H1 (cell line): Measurements from ENCODE around the gene FGF14. TPM values are rescaled to one million over a fixed set of nuclear protein-coding genes. Genes with fewer than 3 reads are reported as not detected.
A peak's percentile ranks its signal among the peaks of the same experiment; 100 is the strongest.

ENCODE experiments used
- RAD21 ChIP-seq, 2 experiments: IDR thresholded peaks in 1 of 2; conservative IDR thresholded peaks in 1 of 2; 2 replicates each; pipeline ENCODE4 v1.6.1; 2011; ENCODE audit warnings: low read depth in 2 of 2, low read length in 2 of 2, improper control_type of control experiment in 1 of 2, inconsistent platforms in 1 of 2, mild to moderate bottlenecking in 1 of 2, moderate library complexity in 1 of 2
- RNF2 ChIP-seq: fragments of 200-900, 300-1000 bp; sonication (generic); IDR thresholded peaks from 2 replicates; pipeline ENCODE4 v1.7.1; 2016; ENCODE audit warnings: borderline replicate concordance, low read depth, mild to moderate bottlenecking, antibody characterized with exemption, low read length; ENCODE audit not compliant: poor library complexity, severe bottlenecking; ENCODE audit errors: missing control alignments
- polyA plus RNA-seq, 7 experiments: library from polyadenylated mRNA; depleted of rRNA in 3 of 7; stranded (reverse) in 5 of 7; unstranded in 2 of 7; fragments of >200 nt in 5 of 7; fragments of 200-250 nt in 2 of 7; gene quantifications; 1 replicate in 5 of 7; 2 replicates in 1 of 7; 4 replicates in 1 of 7; pipeline versions ENCODE4 v1.2.1 to v1.2.3, GENCODE V29; 2011 to 2013; ENCODE audit warnings: missing spikeins in 2 of 7, mixed read lengths in 2 of 7
- total RNA-seq: library from RNA; stranded (reverse); fragmentation: NEBNext Ultra II Directional; extraction: Animal tissue kit (Norgen Biotek cat#: 25700); gene quantifications from 2 replicates; pipeline ENCODE4 v1.2.1, GENCODE V29; 2021
- TF ChIP-seq, protein P1 (sequence below): fragments of 300-600 bp; sonication (generic); IDR thresholded peaks from 2 replicates; pipeline ENCODE4 v1.7.1; 2012; ENCODE audit warnings: low read length, moderate library complexity, mild to moderate bottlenecking, inconsistent platforms; ENCODE audit not compliant: insufficient replicate concordance

FGF14 gene
- total and polyA plus RNA-seq, 2 of the 8 experiments (the other 6 are each of a cell fraction or from before 2014, with no cell fraction given), result 0.05 to 0.58 TPM

DNA sequence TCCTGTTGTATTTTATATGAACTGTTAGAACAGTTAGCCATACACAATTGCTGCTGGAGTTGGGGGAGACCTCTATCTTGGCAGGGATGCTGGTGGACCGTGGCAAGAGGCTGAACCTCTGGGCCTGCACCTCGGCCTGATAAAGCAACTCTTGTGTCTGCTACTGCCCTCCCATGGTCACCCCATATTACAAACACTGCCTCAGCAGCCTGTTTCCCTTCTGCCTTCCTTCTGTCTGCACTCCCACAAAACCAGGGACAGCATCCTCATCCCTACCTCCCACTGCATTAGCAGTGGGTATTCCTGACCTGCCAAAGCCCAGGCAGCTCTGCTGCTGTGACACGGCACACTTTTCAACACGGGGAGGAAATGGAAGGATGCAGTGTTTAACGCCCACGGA lies 456.4 kb downstream of the FGF14 start (continued):
- TF ChIP-seq, protein P1, sequence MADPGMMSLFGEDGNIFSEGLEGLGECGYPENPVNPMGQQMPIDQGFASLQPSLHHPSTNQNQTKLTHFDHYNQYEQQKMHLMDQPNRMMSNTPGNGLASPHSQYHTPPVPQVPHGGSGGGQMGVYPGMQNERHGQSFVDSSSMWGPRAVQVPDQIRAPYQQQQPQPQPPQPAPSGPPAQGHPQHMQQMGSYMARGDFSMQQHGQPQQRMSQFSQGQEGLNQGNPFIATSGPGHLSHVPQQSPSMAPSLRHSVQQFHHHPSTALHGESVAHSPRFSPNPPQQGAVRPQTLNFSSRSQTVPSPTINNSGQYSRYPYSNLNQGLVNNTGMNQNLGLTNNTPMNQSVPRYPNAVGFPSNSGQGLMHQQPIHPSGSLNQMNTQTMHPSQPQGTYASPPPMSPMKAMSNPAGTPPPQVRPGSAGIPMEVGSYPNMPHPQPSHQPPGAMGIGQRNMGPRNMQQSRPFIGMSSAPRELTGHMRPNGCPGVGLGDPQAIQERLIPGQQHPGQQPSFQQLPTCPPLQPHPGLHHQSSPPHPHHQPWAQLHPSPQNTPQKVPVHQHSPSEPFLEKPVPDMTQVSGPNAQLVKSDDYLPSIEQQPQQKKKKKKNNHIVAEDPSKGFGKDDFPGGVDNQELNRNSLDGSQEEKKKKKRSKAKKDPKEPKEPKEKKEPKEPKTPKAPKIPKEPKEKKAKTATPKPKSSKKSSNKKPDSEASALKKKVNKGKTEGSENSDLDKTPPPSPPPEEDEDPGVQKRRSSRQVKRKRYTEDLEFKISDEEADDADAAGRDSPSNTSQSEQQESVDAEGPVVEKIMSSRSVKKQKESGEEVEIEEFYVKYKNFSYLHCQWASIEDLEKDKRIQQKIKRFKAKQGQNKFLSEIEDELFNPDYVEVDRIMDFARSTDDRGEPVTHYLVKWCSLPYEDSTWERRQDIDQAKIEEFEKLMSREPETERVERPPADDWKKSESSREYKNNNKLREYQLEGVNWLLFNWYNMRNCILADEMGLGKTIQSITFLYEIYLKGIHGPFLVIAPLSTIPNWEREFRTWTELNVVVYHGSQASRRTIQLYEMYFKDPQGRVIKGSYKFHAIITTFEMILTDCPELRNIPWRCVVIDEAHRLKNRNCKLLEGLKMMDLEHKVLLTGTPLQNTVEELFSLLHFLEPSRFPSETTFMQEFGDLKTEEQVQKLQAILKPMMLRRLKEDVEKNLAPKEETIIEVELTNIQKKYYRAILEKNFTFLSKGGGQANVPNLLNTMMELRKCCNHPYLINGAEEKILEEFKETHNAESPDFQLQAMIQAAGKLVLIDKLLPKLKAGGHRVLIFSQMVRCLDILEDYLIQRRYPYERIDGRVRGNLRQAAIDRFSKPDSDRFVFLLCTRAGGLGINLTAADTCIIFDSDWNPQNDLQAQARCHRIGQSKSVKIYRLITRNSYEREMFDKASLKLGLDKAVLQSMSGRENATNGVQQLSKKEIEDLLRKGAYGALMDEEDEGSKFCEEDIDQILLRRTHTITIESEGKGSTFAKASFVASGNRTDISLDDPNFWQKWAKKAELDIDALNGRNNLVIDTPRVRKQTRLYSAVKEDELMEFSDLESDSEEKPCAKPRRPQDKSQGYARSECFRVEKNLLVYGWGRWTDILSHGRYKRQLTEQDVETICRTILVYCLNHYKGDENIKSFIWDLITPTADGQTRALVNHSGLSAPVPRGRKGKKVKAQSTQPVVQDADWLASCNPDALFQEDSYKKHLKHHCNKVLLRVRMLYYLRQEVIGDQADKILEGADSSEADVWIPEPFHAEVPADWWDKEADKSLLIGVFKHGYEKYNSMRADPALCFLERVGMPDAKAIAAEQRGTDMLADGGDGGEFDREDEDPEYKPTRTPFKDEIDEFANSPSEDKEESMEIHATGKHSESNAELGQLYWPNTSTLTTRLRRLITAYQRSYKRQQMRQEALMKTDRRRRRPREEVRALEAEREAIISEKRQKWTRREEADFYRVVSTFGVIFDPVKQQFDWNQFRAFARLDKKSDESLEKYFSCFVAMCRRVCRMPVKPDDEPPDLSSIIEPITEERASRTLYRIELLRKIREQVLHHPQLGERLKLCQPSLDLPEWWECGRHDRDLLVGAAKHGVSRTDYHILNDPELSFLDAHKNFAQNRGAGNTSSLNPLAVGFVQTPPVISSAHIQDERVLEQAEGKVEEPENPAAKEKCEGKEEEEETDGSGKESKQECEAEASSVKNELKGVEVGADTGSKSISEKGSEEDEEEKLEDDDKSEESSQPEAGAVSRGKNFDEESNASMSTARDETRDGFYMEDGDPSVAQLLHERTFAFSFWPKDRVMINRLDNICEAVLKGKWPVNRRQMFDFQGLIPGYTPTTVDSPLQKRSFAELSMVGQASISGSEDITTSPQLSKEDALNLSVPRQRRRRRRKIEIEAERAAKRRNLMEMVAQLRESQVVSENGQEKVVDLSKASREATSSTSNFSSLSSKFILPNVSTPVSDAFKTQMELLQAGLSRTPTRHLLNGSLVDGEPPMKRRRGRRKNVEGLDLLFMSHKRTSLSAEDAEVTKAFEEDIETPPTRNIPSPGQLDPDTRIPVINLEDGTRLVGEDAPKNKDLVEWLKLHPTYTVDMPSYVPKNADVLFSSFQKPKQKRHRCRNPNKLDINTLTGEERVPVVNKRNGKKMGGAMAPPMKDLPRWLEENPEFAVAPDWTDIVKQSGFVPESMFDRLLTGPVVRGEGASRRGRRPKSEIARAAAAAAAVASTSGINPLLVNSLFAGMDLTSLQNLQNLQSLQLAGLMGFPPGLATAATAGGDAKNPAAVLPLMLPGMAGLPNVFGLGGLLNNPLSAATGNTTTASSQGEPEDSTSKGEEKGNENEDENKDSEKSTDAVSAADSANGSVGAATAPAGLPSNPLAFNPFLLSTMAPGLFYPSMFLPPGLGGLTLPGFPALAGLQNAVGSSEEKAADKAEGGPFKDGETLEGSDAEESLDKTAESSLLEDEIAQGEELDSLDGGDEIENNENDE, result no peak
- TF ChIP-seq RNF2 (no peak), RAD21 (IDR thresholded peaks at IDR 0.05 in 1 of 2, conservative IDR thresholded peaks at IDR 0.05 in 1 of 2; ENCODE audit: low read depth in 2 of 2, low read length in 2 of 2) (peak; percentile 37 to 50)
